GM10266 (cell line): ENCODE results near the gene ENOX1.

Experiments used
- DNase-seq: peaks from one replicate; pipeline ENCODE4 v3.0.0; 2012; ENCODE audit errors: extremely low spot score
- TF ChIP-seq, protein P1 (sequence below): IDR thresholded peaks from 2 replicates; pipeline ENCODE4 v1.5.1; 2012; ENCODE audit warnings: mild to moderate bottlenecking, low read depth; ENCODE audit not compliant: control insufficient read depth, insufficient read depth; ENCODE audit errors: missing control alignments

Gene ENOX1

DNA sequence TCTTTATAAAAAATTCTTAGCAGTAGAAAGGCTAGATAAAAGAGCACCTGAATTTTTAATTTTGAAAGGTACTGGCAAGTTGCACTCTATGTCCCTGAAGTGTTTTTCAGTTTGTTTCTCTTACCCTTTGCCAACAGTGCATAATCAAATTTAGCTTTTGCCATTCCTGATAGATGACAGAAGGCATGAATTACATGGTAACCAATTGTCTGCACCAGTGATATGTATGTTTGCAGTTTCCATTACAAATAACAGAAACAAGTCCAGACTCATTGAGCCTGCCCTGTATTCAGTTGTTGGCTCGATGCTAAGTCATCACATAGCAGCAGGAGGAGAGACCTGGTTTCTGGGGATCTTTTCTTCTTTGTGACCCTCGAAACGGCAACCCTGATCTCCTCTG is 453.6 kb downstream of the ENOX1 start:
- TF ChIP-seq, protein P1, sequence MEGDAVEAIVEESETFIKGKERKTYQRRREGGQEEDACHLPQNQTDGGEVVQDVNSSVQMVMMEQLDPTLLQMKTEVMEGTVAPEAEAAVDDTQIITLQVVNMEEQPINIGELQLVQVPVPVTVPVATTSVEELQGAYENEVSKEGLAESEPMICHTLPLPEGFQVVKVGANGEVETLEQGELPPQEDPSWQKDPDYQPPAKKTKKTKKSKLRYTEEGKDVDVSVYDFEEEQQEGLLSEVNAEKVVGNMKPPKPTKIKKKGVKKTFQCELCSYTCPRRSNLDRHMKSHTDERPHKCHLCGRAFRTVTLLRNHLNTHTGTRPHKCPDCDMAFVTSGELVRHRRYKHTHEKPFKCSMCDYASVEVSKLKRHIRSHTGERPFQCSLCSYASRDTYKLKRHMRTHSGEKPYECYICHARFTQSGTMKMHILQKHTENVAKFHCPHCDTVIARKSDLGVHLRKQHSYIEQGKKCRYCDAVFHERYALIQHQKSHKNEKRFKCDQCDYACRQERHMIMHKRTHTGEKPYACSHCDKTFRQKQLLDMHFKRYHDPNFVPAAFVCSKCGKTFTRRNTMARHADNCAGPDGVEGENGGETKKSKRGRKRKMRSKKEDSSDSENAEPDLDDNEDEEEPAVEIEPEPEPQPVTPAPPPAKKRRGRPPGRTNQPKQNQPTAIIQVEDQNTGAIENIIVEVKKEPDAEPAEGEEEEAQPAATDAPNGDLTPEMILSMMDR, result no peak
- DNase-seq, result no peak

DNA sequence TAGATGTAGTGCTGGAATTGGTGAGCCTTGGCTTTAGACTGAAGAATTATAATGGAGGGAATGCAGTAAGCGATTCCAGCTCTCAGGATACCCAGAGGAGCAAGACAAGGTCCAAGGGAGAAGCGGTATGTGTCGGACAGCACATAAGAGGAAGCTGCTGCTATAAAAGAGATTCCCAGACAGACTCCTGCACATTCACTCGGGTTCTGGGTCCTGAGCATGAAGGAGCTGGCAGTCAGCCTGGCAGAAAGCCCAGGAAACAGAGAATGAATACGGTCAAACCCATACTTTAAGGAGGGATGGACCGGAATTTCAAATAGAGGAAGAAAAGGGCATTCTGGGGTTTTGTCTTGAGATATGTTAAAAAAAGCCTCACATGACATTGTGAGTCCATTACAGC is 455.1 kb downstream of the ENOX1 start:
- DNase-seq, result no peak
- TF ChIP-seq, protein P1, result no peak

DNA sequence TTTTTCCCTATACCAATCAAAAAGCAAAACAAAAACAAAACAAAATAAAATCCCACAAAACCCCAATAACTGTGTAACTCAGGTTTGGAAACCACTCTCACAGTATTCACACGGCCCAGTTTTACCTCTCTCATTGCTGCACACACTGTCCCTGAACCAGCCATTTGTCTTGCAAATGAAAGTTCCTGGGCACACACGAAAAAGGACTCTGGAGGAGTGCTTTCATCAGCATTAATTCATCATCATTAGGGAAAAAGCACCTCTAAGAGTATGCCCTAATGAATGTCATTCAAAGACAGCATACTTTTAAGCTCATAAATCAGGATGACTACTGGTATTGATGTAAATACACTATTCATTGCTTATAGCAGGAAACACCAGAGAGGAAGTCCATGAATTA is 457.1 kb downstream of the ENOX1 start:
- no peak for DNase-seq
- TF ChIP-seq, protein P1, result no peak

DNA sequence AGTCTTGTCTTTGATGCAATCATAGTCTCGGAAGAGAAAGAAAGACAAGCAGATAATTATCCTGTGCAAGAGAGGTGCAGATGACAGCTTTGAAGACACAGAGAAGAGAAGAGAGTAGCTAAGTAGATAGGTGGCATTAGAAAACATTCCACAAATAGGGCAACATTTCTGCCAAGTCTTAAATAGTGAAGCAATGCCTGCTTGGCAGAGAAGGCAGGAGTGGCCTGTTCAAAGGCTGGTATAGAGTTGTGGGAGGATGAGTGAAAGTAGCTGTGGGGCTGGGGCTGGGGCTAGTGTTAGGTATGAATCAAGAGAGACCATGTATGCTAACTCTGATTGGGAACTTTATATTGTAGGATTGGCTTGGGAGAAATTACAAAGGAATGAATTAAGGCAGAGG is 457.9 kb downstream of the ENOX1 start:
- DNase-seq, result no peak
- TF ChIP-seq, protein P1, result no peak

DNA sequence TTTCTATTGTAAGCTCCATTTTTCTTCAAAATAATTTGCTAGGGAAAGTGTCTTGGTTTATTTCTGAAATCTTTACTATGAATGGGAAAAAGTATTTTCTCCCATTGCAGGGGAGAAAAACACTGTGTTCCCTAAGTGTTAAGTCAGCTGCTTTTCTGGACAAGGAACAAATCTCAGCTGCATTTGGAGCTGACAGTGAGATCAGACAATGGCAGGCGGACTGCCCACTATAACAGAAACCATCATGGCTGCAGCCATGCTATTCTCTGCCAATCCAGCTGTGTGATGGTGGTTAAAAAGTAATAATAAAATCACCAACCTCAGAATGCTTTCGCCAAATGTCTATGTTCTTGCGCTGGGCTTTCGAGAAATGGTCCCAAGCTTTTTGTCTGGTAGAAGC is 460.7 kb downstream of the ENOX1 start:
- TF ChIP-seq, protein P1, result no peak
- no peak for DNase-seq

DNA sequence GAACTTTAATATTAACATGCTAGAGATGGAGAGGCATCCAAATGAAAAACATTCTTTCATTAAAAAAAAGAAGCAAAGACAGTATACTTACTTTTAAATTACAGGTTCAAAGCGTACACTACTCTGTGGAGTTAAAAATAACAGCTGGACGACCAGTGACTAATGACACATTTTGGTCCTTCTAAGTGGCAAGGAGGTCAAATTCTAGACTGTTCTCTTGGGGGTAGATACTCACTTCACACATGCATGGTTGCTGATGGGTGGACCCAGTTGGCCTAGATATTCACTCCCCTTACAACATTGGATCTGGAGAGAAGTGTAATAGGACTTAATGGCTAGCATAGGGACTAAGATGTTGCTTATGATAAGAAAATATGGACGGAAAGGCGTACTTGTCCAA is 461.1 kb downstream of the ENOX1 start:
- TF ChIP-seq, protein P1, result no peak
- DNase-seq, result no peak

DNA sequence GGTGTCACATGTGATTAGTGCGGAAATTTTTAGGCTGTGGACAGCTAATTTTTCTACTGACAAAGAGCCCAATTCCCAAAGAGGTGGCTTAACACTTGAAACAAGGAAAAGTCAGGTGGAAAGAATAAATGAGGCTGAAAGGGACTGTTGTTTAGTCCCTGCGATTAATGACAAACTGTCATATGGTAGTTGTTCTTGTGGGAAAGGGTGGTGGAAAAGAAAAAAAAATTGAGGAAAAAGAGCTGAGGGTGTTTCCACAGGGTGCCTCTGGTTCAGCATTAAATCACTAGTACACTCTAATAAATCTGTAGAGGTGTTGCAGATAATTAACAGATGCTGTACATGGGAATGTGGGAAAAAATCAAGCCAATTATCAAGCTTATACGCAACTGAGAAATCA is 462.6 kb downstream of the ENOX1 start:
- no peak for DNase-seq
- TF ChIP-seq, protein P1, result no peak
